Neural cell (in vitro differentiated cells): Measurements from ENCODE around the gene EIF2AK2.
"Not testable (repeated sequence)": the region's sequence is repeated elsewhere in the genome, so short reads cannot be mapped to it uniquely, and the experiment has no call there.

Source experiments
- CTCF ChIP-seq: fragments of 450-650 bp; IDR thresholded peaks from 2 replicates; pipeline ENCODE4 v1.5.1; 2014; ENCODE audit warnings: antibody characterized with exemption, mild to moderate bottlenecking, moderate library complexity; ENCODE audit not compliant: poor library complexity, severe bottlenecking
- EP300 ChIP-seq: fragments of 450-650 bp; conservative IDR thresholded peaks from 2 replicates; pipeline ENCODE4 v1.6.1; 2014; ENCODE audit warnings: antibody characterized with exemption, mild to moderate bottlenecking, moderate library complexity; ENCODE audit not compliant: poor library complexity, severe bottlenecking
- EZH2 ChIP-seq: fragments of 200-600, 300-800 bp; shearing (Covaris generic), sonication (generic); IDR thresholded peaks from 2 replicates; pipeline ENCODE4 v1.6.1; 2014; ENCODE audit warnings: antibody characterized with exemption, low read length, borderline replicate concordance, mild to moderate bottlenecking; ENCODE audit not compliant: insufficient read depth, poor library complexity, severe bottlenecking
- MXI1 ChIP-seq: fragments of 450-650 bp; conservative IDR thresholded peaks from 2 replicates; pipeline ENCODE4 v1.6.1; 2014; ENCODE audit warnings: antibody characterized with exemption, mild to moderate bottlenecking; ENCODE audit not compliant: poor library complexity, severe bottlenecking
- RAD21 ChIP-seq: fragments of 450-650 bp; conservative IDR thresholded peaks from 2 replicates; pipeline ENCODE4 v1.6.1; 2014; ENCODE audit warnings: antibody characterized with exemption, mild to moderate bottlenecking, moderate library complexity
- TAF1 ChIP-seq: IDR thresholded peaks from 2 replicates; pipeline ENCODE4 v1.6.1; 2012; ENCODE audit warnings: low read depth

- not testable (repeated sequence) for TF ChIP-seq CTCF, EP300, EZH2, MXI1, TAF1, RAD21
Observed at GRCh38 chr2:37205071-37205661, 48.4 kb upstream of the EIF2AK2 start.
